OCI-LY1 (cell line): ENCODE measurements around the gene RAB11FIP4.

ENCODE experiments used
- CTCF ChIP-seq: fragments of 200-600 bp; sonication (generic), shearing (Covaris generic); IDR thresholded peaks from 2 replicates; pipeline ENCODE4 v1.5.1; 2017; ENCODE audit warnings: mild to moderate bottlenecking, antibody characterized with exemption, low read length, moderate library complexity, mixed read lengths
- EZH2 ChIP-seq: fragments of 200-600 bp; sonication (generic), shearing (Covaris generic); IDR thresholded peaks from 2 replicates; pipeline ENCODE4 v1.8.0; 2017; ENCODE audit warnings: borderline replicate concordance, mixed run types, mild to moderate bottlenecking, antibody characterized with exemption, low read length, moderate library complexity, mixed read lengths

- TF ChIP-seq CTCF (no peak), EZH2 (no peak)
Measured at GRCh38 chr17:31509805-31510177, 118.3 kb downstream of the RAB11FIP4 start.
